ENCODE measurements around the gene MYO16.
"Not testable (repeated sequence)": the region's sequence is repeated elsewhere in the genome, so short reads cannot be mapped to it uniquely, and the experiment has no call there.

MYO16 gene

GRCh38 chr13:108903613-108904012, 274.2 kb downstream of the MYO16 start:
- Histone ChIP-seq H3K4me1 (ENCODE audit: control insufficient read depth, insufficient read depth, low read depth, low read length) (no peaks in the 10 kb centered on the region), H4K8ac (ENCODE audit: low read length) (no peak overlapping the region), H2AFZ (ENCODE audit: low read depth, low read length) (no peak overlapping the region), H4K91ac (ENCODE audit: low read length) (no peak overlapping the region), H3K4me3 (ENCODE audit: insufficient read depth in 1 of 2, low read depth in 1 of 2, low read length in 2 of 2) (no peak overlapping the region), H3K14ac (ENCODE audit: low read length in 2 of 2) (no peak overlapping the region), H3K4me2 (ENCODE audit: low read length, poor library complexity, severe bottlenecking) (no peak overlapping the region), H2AK5ac (ENCODE audit: low read length, severe bottlenecking) (no peak overlapping the region), H3K36me3 (ENCODE audit: control insufficient read depth in 1 of 2, insufficient read depth in 2 of 2, low read depth in 1 of 2, low read length in 2 of 2) (no peaks in the 10 kb centered on the region), H2BK120ac (ENCODE audit: low read depth, low read length) (no peak overlapping the region), H2BK15ac (ENCODE audit: low read depth, poor library complexity, severe bottlenecking) (no peak overlapping the region), H3K18ac (ENCODE audit: low read depth in 1 of 2, low read length in 2 of 2) (no peak overlapping the region), H3K4ac (ENCODE audit: low read depth in 1 of 2, low read length in 2 of 2) (no peak overlapping the region), H3K79me1 (replicated peaks; ENCODE audit: low read length, poor library complexity, severe bottlenecking) (no peaks in the 10 kb centered on the region), H3K9me3 (ENCODE audit: control insufficient read depth, low read length) (peaks cover 2% of the 10 kb centered on the region), H3K23ac (ENCODE audit: low read length in 2 of 2) (no peak overlapping the region), H3K27ac (ENCODE audit: low read length, poor library complexity, severe bottlenecking) (no peak overlapping the region), H2BK5ac (ENCODE audit: low read depth, low read length, poor library complexity, severe bottlenecking) (no peak overlapping the region), H2BK12ac (ENCODE audit: low read length in 2 of 2) (no peak overlapping the region), H3K9ac (ENCODE audit: low read length) (no peak overlapping the region), H3K27me3 (ENCODE audit: control insufficient read depth in 1 of 2, insufficient read depth in 1 of 2, low read length in 2 of 2) (no peaks in the 10 kb centered on the region)
- DNase-seq, result no peak
- no CpG with 5 or more reads among the region's 1 CpG for WGBS

GRCh38 chr13:108911807-108912206, 282.4 kb downstream of the MYO16 start:
- Histone ChIP-seq H3K9ac (ENCODE audit: low read length) (no peak overlapping the region), H3K14ac (ENCODE audit: low read length in 2 of 2) (no peak overlapping the region), H3K27ac (ENCODE audit: low read length, poor library complexity, severe bottlenecking) (no peak overlapping the region), H3K23ac (ENCODE audit: low read length in 2 of 2) (no peak overlapping the region), H3K4me2 (ENCODE audit: low read length, poor library complexity, severe bottlenecking) (no peak overlapping the region), H3K79me1 (replicated peaks; ENCODE audit: low read length, poor library complexity, severe bottlenecking) (no peaks in the 10 kb centered on the region), H4K91ac (ENCODE audit: low read length) (no peak overlapping the region), H3K9me3 (ENCODE audit: control insufficient read depth, low read length) (no peaks in the 10 kb centered on the region), H3K27me3 (ENCODE audit: control insufficient read depth in 1 of 2, insufficient read depth in 1 of 2, low read length in 2 of 2) (no peaks in the 10 kb centered on the region), H3K4ac (ENCODE audit: low read depth in 1 of 2, low read length in 2 of 2) (no peak overlapping the region), H2BK120ac (ENCODE audit: low read depth, low read length) (no peak overlapping the region), H3K18ac (ENCODE audit: low read depth in 1 of 2, low read length in 2 of 2) (no peak overlapping the region), H3K4me1 (ENCODE audit: control insufficient read depth, insufficient read depth, low read depth, low read length) (peaks cover 4% of the 10 kb centered on the region), H3K36me3 (ENCODE audit: control insufficient read depth in 1 of 2, insufficient read depth in 2 of 2, low read depth in 1 of 2, low read length in 2 of 2) (no peaks in the 10 kb centered on the region), H2BK15ac (ENCODE audit: low read depth, poor library complexity, severe bottlenecking) (no peak overlapping the region), H2BK5ac (ENCODE audit: low read depth, low read length, poor library complexity, severe bottlenecking) (no peak overlapping the region), H3K4me3 (ENCODE audit: insufficient read depth in 1 of 2, low read depth in 1 of 2, low read length in 2 of 2) (no peak overlapping the region), H2AFZ (ENCODE audit: low read depth, low read length) (no peak overlapping the region), H2AK5ac (ENCODE audit: low read length, severe bottlenecking) (no peak overlapping the region), H4K8ac (ENCODE audit: low read length) (no peak overlapping the region), H2BK12ac (ENCODE audit: low read length in 2 of 2) (peak overlapping the region in 1 of 2 experiments; percentile 18)
- 74% methylated on average over 1 of the region's 2 CpGs for WGBS
- DNase-seq, result no peak

GRCh38 chr13:108913731-108914130, 284.3 kb downstream of the MYO16 start:
- H3K27ac ChIP-seq (ENCODE audit: low read length, poor library complexity, severe bottlenecking); H3K18ac ChIP-seq (ENCODE audit: low read depth in 1 of 2, low read length in 2 of 2); H3K4me1 ChIP-seq (ENCODE audit: control insufficient read depth, insufficient read depth, low read depth, low read length); H3K4ac ChIP-seq (ENCODE audit: low read depth in 1 of 2, low read length in 2 of 2); H3K14ac ChIP-seq (ENCODE audit: low read length in 2 of 2); H3K27me3 ChIP-seq (ENCODE audit: control insufficient read depth in 1 of 2, insufficient read depth in 1 of 2, low read length in 2 of 2); DNase-seq; H2BK120ac ChIP-seq (ENCODE audit: low read depth, low read length); H2BK5ac ChIP-seq (ENCODE audit: low read depth, low read length, poor library complexity, severe bottlenecking); H3K9ac ChIP-seq (ENCODE audit: low read length); H3K4me3 ChIP-seq (ENCODE audit: insufficient read depth in 1 of 2, low read depth in 1 of 2, low read length in 2 of 2); H4K8ac ChIP-seq (ENCODE audit: low read length); H4K91ac ChIP-seq (ENCODE audit: low read length); H2BK15ac ChIP-seq (ENCODE audit: low read depth, poor library complexity, severe bottlenecking); H3K9me3 ChIP-seq (ENCODE audit: control insufficient read depth, low read length); H3K79me1 ChIP-seq (replicated peaks; ENCODE audit: low read length, poor library complexity, severe bottlenecking); H3K36me3 ChIP-seq (ENCODE audit: control insufficient read depth in 1 of 2, insufficient read depth in 2 of 2, low read depth in 1 of 2, low read length in 2 of 2); H2AK5ac ChIP-seq (ENCODE audit: low read length, severe bottlenecking); H2AFZ ChIP-seq (ENCODE audit: low read depth, low read length); H3K4me2 ChIP-seq (ENCODE audit: low read length, poor library complexity, severe bottlenecking); H3K23ac ChIP-seq (ENCODE audit: low read length in 2 of 2): not testable (repeated sequence)
- peak overlapping the region in 1 of 2 experiments; percentile 40 for H2BK12ac ChIP-seq (ENCODE audit: low read length in 2 of 2)
- WGBS, result 77% methylated on average over 3 of the region's 4 CpGs

- WGBS, result 21% methylated on average over 4 of the region's 7 CpGs
- H3K4ac ChIP-seq (ENCODE audit: low read depth in 1 of 2, low read length in 2 of 2), result no peak overlapping the region
- no peak overlapping the region for H3K23ac ChIP-seq (ENCODE audit: low read length in 2 of 2)
- no peak overlapping the region for H3K4me2 ChIP-seq (ENCODE audit: low read length, poor library complexity, severe bottlenecking)
- no peak overlapping the region for H3K14ac ChIP-seq (ENCODE audit: low read length in 2 of 2)
- peak; percentile 62 for DNase-seq
- no peak overlapping the region for H3K18ac ChIP-seq (ENCODE audit: low read depth in 1 of 2, low read length in 2 of 2)
- no peak overlapping the region for H2BK120ac ChIP-seq (ENCODE audit: low read depth, low read length)
- peak overlapping the region; percentile 96 for H3K9ac ChIP-seq (ENCODE audit: low read length)
- H4K8ac ChIP-seq (ENCODE audit: low read length), result no peak overlapping the region
- H2BK15ac ChIP-seq (ENCODE audit: low read depth, poor library complexity, severe bottlenecking), result no peak overlapping the region
- H3K79me1 ChIP-seq (replicated peaks; ENCODE audit: low read length, poor library complexity, severe bottlenecking), result no peaks in the 10 kb centered on the region
- no peak overlapping the region for H2BK5ac ChIP-seq (ENCODE audit: low read depth, low read length, poor library complexity, severe bottlenecking)
- H4K91ac ChIP-seq (ENCODE audit: low read length), result no peak overlapping the region
- peaks cover 9% of the 10 kb centered on the region for H3K4me1 ChIP-seq (ENCODE audit: control insufficient read depth, insufficient read depth, low read depth, low read length)
- H2AK5ac ChIP-seq (ENCODE audit: low read length, severe bottlenecking), result no peak overlapping the region
- H3K27me3 ChIP-seq (ENCODE audit: control insufficient read depth in 1 of 2, insufficient read depth in 1 of 2, low read length in 2 of 2), result no peaks in the 10 kb centered on the region
- no peak overlapping the region for H2AFZ ChIP-seq (ENCODE audit: low read depth, low read length)
- no peaks in the 10 kb centered on the region for H3K36me3 ChIP-seq (ENCODE audit: control insufficient read depth in 1 of 2, insufficient read depth in 2 of 2, low read depth in 1 of 2, low read length in 2 of 2)
- no peak overlapping the region for H2BK12ac ChIP-seq (ENCODE audit: low read length in 2 of 2)
- peak overlapping the region; percentile 68 for H3K27ac ChIP-seq (ENCODE audit: low read length, poor library complexity, severe bottlenecking)
- peak overlapping the region in 1 of 2 experiments; percentile 54 for H3K4me3 ChIP-seq (ENCODE audit: insufficient read depth in 1 of 2, low read depth in 1 of 2, low read length in 2 of 2)
- H3K9me3 ChIP-seq (ENCODE audit: control insufficient read depth, low read length), result no peaks in the 10 kb centered on the region
Measured at GRCh38 chr13:108915095-108915633, 285.8 kb downstream of the MYO16 start.
